HepG2 (cell line): ENCODE measurements around the gene TTLL12. TPM values are rescaled to one million over a fixed set of nuclear protein-coding genes. Genes with fewer than 3 reads are reported as not detected.

ENCODE experiments used
- EEA1 ChIP-seq: sonication (generic); formaldehyde crosslinking; IDR thresholded peaks from 2 replicates; pipeline ENCODE4 v1.5.1; 2020; ENCODE audit warnings: mild to moderate bottlenecking, missing genetic modification reagents, borderline replicate concordance
- IRF2 ChIP-seq: IDR thresholded peaks from 2 replicates; pipeline ENCODE4 v1.6.1; 2018; ENCODE audit warnings: missing genetic modification reagents, missing compliant biosample characterization
- ISL2 ChIP-seq: sonication (generic); formaldehyde crosslinking; IDR thresholded peaks from 2 replicates; pipeline ENCODE4 v1.5.0; 2020; ENCODE audit warnings: missing genetic modification reagents
- NR2F2 ChIP-seq: IDR thresholded peaks from 2 replicates; pipeline ENCODE4 v1.6.1; 2012; ENCODE audit warnings: low read depth, inconsistent platforms, borderline replicate concordance
- SATB2 ChIP-seq: sonication (generic); formaldehyde crosslinking; IDR thresholded peaks from 2 replicates; pipeline ENCODE4 v1.5.0; 2020; ENCODE audit warnings: missing genetic modification reagents
- SMYD3 ChIP-seq: sonication (generic); formaldehyde crosslinking; IDR thresholded peaks from 2 replicates; pipeline ENCODE4 v1.8.1; 2023; ENCODE audit warnings: mild to moderate bottlenecking, missing genetic modification reagents
- TBX2 ChIP-seq: sonication (generic); formaldehyde crosslinking; IDR thresholded peaks from 2 replicates; pipeline ENCODE4 v1.5.0; 2020; ENCODE audit warnings: missing genetic modification reagents, mild to moderate bottlenecking, borderline replicate concordance
- TOE1 ChIP-seq: sonication (generic); formaldehyde crosslinking; IDR thresholded peaks from 2 replicates; pipeline ENCODE4 v1.4.0; 2020; ENCODE audit warnings: mild to moderate bottlenecking, missing genetic modification reagents
- ZNF143 ChIP-seq: sonication (generic); formaldehyde crosslinking; IDR thresholded peaks from 2 replicates; pipeline ENCODE4 v1.4.0; 2020; ENCODE audit warnings: missing genetic modification reagents
- ZNF33A ChIP-seq: sonication (generic); formaldehyde crosslinking; IDR thresholded peaks from 2 replicates; pipeline ENCODE4 v1.5.1; 2020; ENCODE audit warnings: missing genetic modification reagents, mild to moderate bottlenecking, moderate library complexity, borderline replicate concordance
- ZNF33B ChIP-seq: sonication (generic); formaldehyde crosslinking; IDR thresholded peaks from 2 replicates; pipeline ENCODE4 v1.5.1; 2020; ENCODE audit warnings: mild to moderate bottlenecking, missing genetic modification reagents
- ZNF563 ChIP-seq: sonication (generic); formaldehyde crosslinking; IDR thresholded peaks from 2 replicates; pipeline ENCODE4 v1.8.0; 2022; ENCODE audit warnings: mild to moderate bottlenecking, moderate library complexity, missing genetic modification reagents
- ZNF567 ChIP-seq: sonication (generic); formaldehyde crosslinking; IDR thresholded peaks from 2 replicates; pipeline ENCODE4 v1.8.1; 2023; ENCODE audit warnings: mild to moderate bottlenecking, missing genetic modification reagents, borderline replicate concordance
- ZNF607 ChIP-seq: sonication (generic); formaldehyde crosslinking; IDR thresholded peaks from 2 replicates; pipeline ENCODE4 v1.5.1; 2020; ENCODE audit warnings: missing genetic modification reagents, mild to moderate bottlenecking, borderline replicate concordance
- ZNF766 ChIP-seq: sonication (generic); formaldehyde crosslinking; IDR thresholded peaks from 2 replicates; pipeline ENCODE4 v1.5.0; 2020; ENCODE audit warnings: missing genetic modification reagents, borderline replicate concordance
- polyA plus RNA-seq, 8 experiments: library from polyadenylated mRNA; depleted of rRNA in 3 of 8; stranded (reverse) in 7 of 8; unstranded in 1 of 8; fragments of >200 nt; fragmentation: Illumina TruSeq in 4 of 8; extraction: Trizol in 4 of 8; gene quantifications; 2 replicates each; pipeline versions ENCODE4 v1.2.1 to v1.2.3, GENCODE V29; 2011 to 2016; ENCODE audit warnings: low read depth in 4 of 8, missing spikeins in 1 of 8, mixed read lengths in 1 of 8; ENCODE audit not compliant: insufficient read depth in 1 of 8
- total RNA-seq, 5 experiments: library from RNA; depleted of rRNA; stranded (reverse); fragments of >200 nt; fragmentation: Illumina TruSeq; extraction: Trizol; gene quantifications; 2 replicates each; pipeline ENCODE4 v1.2.3, GENCODE V29; 2016; ENCODE audit warnings: low read depth in 1 of 5
- TF ChIP-seq, protein P1 (sequence below): sonication (generic); formaldehyde crosslinking; conservative IDR thresholded peaks from 2 replicates; pipeline ENCODE4 v1.8.0; 2022; ENCODE audit warnings: low read depth, missing genetic modification reagents
- TF ChIP-seq, protein P2 (sequence below): sonication (generic); formaldehyde crosslinking; IDR thresholded peaks from 2 replicates; pipeline ENCODE4 v1.4.0; 2020; ENCODE audit warnings: mild to moderate bottlenecking, missing genetic modification reagents

Gene TTLL12
- total and polyA plus RNA-seq, 2 of the 13 experiments (the other 11 are each of a cell fraction or from before 2014, with no cell fraction given), result 11.9 to 38.1 TPM

DNA sequence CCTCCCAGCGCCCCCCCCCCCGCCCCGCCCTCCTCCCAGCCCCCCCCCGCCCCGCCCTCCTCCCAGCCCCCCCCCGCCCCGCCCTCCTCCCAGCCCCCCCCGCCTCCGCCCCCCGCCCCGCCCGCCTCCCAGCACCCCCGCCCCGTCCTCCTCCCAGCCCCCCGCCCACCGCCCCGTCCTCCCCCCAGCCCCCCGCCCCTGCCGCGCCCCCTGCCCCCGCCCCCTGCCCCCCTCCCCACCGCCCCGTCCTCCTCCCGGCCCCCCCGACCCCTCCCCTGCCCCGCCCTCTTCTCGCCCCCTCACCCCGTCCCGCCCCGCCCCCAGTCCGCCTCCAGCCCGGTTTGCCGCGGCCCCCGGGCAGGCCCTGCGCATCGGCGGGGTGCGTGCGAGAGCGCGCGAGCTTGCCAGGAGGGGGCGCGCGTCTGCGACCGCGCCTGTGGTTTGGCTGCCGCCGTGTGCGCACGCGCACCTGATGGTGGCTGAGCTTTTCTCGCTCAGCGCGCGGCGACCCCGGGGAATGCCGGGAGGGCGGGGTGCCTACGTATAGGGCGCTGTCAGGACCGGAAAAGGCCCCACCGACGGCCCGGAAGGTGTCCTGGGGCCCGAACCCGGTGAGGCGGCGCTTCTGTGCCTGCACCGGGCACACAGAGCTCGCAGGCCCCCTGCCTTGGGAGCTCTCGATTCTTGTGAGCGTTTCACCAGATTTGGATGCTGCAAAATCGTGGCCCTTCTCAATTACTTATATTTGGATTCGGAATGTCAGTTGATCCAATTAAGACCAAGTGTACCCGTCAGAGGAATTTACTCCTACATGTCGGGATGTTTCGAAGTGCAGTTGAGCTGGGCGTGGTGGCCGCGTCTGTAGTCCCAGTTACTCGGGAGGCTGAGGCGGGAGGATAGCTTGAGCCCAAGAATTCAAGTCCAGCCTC lies 501 bp upstream of the TTLL12 start (continued):
- TF ChIP-seq NR2F2, result no peak
- TF ChIP-seq IRF2 (CRISPR knock-in tag), result peak; percentile 75
- peak; percentile 68 for TF ChIP-seq TBX2 (CRISPR knock-in tag)
- peak; percentile 93; the same call in 1 of the 2 replicates for TF ChIP-seq TOE1 (CRISPR knock-in tag)
- no peak for TF ChIP-seq ZNF33A
- TF ChIP-seq, protein P1, sequence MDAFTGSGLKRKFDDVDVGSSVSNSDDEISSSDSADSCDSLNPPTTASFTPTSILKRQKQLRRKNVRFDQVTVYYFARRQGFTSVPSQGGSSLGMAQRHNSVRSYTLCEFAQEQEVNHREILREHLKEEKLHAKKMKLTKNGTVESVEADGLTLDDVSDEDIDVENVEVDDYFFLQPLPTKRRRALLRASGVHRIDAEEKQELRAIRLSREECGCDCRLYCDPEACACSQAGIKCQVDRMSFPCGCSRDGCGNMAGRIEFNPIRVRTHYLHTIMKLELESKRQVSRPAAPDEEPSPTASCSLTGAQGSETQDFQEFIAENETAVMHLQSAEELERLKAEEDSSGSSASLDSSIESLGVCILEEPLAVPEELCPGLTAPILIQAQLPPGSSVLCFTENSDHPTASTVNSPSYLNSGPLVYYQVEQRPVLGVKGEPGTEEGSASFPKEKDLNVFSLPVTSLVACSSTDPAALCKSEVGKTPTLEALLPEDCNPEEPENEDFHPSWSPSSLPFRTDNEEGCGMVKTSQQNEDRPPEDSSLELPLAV (CRISPR knock-in tag), result no peak
- TF ChIP-seq ZNF567 (CRISPR knock-in tag), result peak; percentile 90; the same call in 1 of the 2 replicates
- no peak for TF ChIP-seq EEA1 (CRISPR knock-in tag)
- no peak; the same call in 1 of the 2 replicates for TF ChIP-seq ZNF563 (CRISPR knock-in tag)
- TF ChIP-seq ZNF33B, result peak; percentile 58; the same call in 1 of the 2 replicates
- TF ChIP-seq SATB2 (CRISPR knock-in tag), result no peak
- TF ChIP-seq, protein P2, sequence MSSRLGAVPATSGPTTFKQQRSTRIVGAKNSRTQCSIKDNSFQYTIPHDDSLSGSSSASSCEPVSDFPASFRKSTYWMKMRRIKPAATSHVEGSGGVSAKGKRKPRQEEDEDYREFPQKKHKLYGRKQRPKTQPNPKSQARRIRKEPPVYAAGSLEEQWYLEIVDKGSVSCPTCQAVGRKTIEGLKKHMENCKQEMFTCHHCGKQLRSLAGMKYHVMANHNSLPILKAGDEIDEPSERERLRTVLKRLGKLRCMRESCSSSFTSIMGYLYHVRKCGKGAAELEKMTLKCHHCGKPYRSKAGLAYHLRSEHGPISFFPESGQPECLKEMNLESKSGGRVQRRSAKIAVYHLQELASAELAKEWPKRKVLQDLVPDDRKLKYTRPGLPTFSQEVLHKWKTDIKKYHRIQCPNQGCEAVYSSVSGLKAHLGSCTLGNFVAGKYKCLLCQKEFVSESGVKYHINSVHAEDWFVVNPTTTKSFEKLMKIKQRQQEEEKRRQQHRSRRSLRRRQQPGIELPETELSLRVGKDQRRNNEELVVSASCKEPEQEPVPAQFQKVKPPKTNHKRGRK (CRISPR knock-in tag), result no peak
- 0 out of 2 replicates have a peak, but pooled peaks have one; percentile 39 for TF ChIP-seq ISL2
- peak; percentile 92 for TF ChIP-seq ZNF143 (CRISPR knock-in tag)
- TF ChIP-seq ZNF766 (CRISPR knock-in tag), result peak; percentile 60; the same call in 1 of the 2 replicates
- TF ChIP-seq SMYD3, result no peak; the same call in 1 of the 2 replicates
- TF ChIP-seq ZNF607, result peak; percentile 18; the same call in 1 of the 2 replicates
